GM21528 (cell line): ENCODE data around the gene PARD3.

Experiments
- ATAC-seq: cut with Tn5 transposase; IDR thresholded peaks from one replicate; pipeline ENCODE4 v1.9.1; 2021; ENCODE audit warnings: mild to moderate bottlenecking, moderate library complexity; ENCODE audit not compliant: unreplicated experiment, low FRiP score

Gene PARD3

DNA sequence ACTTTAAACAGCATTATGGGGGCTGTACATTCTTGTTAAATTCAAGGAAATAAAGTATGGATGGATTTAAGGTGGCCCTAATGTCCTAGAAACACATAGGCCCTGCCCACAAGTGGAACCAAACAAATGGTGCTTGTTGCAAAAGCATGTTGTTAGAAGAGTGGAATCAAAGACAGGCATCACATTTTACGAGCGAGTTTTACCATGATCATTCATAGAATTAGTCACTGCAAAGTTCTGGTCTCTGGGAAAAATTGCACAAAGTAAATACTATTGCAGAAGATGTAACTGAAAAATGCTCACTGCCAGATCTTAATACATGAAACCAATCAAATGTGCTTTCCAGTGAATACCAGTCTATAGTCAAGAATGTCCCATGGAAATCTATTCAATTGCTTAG, 677.1 kb downstream of the PARD3 start:
- ATAC-seq, result no peak

DNA sequence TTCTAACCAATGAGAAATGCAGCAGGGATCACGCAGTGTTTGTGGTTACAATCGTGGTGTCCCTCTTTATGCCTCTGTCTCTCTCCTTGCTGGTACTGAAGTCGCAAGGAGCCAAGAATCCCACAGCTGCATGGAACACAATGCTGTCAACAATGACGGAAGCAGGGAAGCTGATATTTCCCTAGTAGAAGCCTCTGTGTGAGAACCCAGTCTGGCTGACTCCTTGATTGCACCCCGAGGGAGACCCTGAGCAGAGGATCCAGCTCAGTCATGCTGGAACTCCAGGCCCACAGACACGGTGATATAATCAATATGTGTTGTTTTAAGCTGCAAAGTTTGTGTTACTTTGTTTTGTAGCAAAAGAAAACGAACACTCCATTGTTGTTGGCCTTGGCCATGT, 677.9 kb downstream of the PARD3 start:
- no peak for ATAC-seq

- ATAC-seq, result no peak
Measured at GRCh38 chr10:34135515-34135914, 679.6 kb downstream of the PARD3 start.

GRCh38 chr10:34134602-34135001, 680.5 kb downstream of the PARD3 start:
- ATAC-seq, result no peak

DNA sequence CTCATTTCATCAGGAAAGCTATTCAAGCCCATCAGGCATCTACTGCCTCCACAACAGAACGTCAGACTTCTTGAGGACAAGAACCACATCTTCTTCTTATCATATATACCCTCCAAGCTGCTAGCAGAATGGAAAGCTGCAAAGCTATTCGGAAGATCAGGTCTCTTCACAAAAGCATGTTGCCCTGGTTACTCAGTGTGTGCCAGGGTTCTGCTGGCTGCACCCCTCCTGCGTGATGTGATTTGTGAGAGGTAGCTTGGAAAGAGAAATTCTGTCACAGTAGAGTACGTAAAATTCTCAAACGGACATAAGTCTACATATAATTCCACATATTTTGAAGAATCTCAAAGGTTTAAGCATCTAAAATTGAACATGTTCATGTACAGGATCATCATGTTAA, 681.7 kb downstream of the PARD3 start:
- ATAC-seq, result no peak

GRCh38 chr10:34131152-34131551, 683.9 kb downstream of the PARD3 start:
- ATAC-seq, result no peak

GRCh38 chr10:34127676-34128075, 687.4 kb downstream of the PARD3 start:
- ATAC-seq, result no peak

DNA sequence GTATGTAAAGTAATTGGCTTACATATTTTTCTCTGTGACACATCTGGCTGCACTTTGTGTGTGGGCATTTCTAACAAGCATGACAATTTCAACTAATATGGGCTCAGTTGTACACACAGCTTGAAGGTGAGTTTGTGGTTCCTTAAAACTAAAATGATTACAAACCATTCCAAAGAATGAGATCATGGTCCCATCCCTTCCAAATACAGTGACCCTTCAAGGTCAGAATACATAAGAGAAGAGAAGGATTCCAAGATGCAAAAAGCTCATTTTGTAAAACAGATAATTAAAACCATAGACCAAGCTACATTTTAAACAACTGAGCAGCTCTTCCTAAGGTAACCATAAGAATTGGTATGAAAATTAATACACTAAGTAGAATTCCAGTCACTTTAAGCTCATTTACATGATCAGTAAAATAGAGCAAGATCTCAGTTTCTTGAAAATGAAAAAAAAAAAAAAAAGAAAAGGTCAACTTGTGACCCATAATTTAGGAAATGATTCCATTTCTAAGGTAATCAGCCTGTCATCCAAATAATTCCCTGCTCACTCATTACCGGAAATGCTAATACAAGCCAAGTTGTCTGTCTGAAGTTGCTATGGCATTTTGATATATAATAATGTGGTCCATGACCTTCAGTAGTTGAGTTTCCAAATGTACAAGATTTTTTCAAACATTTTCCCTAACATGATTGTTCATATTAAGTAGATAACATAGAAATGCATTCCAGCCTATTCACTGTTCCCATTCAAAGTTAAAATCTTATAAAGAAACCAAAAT, 688.5 kb downstream of the PARD3 start:
- ATAC-seq, result no peak

- no peak for ATAC-seq
Measured at GRCh38 chr10:34125702-34126101, 689.4 kb downstream of the PARD3 start.

DNA sequence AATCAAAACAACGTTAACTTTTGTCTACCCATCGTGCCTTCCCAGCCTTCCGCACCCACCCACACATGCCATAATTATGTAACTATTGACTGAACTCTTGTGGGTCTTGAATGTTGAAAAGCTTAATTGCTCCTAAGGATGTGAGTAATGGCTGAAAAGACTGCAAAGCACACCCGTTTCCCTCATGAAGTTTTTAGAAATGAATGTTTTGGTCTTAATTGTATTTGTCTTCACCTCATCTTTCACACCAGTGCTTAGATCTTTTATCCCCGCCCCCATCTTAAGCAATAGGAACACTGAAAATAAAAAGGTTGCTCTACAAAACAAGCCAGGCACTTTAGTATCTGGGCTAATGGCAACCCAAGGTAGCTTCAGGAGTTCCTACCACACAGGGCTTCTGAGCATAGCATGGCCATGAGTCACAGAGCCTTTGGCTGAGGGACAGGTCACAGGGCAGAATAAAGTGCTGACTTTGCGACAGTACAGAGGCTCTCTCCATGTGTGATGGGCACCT, 690.5 kb downstream of the PARD3 start:
- ATAC-seq, result no peak

DNA sequence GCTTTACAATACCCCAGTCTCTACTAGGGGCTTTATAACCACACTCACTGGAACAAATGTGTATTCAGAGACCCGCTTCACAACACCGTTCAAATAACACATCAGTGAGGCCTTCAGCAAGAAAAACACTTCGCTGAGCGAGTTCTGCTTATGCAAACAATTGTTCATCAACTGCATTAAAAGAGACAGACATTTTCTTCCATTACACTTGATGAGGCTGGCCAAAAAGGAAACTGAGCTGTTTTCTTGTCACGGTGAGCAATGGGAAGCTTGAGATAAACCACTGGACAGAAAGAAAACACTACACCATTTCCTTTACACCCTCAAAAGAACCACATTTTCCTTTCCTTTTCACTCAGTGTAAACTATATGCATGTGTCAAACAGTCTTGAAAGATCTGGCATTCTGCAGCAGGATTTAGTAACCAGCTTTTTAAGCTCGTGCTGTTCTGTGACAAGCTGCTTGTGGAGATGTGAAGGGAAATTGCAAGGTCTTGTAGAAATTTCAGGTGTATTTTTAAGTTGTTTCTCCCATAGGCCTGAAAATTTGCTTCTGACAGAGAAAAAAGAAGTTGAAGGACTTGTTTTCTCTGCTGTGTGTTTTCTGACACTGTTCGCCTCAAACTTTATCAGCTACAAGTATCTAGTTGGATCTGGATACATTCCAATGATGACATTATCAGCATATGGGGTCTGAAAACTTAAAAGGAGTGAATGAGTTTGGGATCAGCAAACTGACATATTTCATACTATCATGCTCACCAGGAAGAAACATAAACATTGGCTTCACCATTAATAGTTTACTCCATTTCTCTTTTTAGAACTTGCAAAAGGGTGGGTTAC, 693.1 kb downstream of the PARD3 start:
- no peak for ATAC-seq

- no peak for ATAC-seq
Measured at GRCh38 chr10:34121125-34121753, 693.9 kb downstream of the PARD3 start.

GRCh38 chr10:34119456-34119855, 695.6 kb downstream of the PARD3 start:
- no peak for ATAC-seq

- no peak for ATAC-seq
Measured at GRCh38 chr10:34116681-34117271, 698.3 kb downstream of the PARD3 start.

- no peak for ATAC-seq
Measured at GRCh38 chr10:34116220-34116641, 698.9 kb downstream of the PARD3 start.

DNA sequence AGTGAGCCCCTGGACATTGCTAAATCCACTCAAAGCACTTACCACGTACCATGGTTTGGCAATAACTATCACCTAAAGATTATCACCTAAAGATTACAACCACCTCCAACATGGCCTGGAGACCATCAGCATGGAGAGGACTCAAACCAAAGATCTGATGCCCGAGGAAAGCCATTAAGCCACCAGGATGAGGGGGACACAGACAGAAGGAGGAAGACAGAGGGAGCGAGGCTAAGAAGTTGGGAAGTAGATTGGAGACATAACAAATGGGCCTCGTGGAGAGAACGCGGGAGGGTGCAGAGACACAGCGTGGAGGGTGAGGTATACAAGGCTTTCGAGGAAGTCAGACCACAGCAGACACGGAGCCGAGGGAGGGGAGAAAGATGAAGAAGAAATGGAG, 700.2 kb downstream of the PARD3 start:
- no peak for ATAC-seq

GRCh38 chr10:34113504-34114225, 701.4 kb downstream of the PARD3 start:
- no peak for ATAC-seq

GRCh38 chr10:34112171-34112782, 702.8 kb downstream of the PARD3 start:
- no peak for ATAC-seq

DNA sequence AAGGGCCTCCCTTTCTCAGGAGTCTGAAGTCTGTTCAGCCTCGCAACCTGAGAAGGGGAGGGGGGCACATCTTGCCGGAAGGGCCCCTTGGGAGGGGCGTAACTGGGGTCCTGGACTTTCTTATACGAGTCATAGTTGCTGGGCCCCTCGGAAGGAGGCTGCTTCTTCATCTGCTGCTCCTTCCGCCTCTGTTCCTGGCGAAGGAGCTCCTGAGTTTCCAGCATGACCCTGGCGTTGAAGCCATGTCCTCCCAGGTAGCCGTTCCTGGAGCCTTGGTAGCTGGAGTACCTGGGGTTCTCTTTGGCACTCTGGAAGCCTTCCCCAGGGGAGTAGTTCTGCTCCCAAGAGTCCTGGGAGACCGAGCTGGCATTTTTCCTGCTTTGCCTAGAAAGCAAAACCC, 703.9 kb downstream of the PARD3 start:
- no peak for ATAC-seq
